Breast epithelium (tissue), 3 donors: ENCODE results near the gene ATG5.

ENCODE experiments used
- POLR2AphosphoS5 ChIP-seq, 3 donors: sonication (generic); formaldehyde crosslinking; IDR thresholded peaks; one replicate each; pipeline ENCODE4 v1.6.1; 2017; ENCODE audit warnings: antibody characterized with exemption in 3 of 3
- TF ChIP-seq, protein P1 (sequence below), 3 donors: fragments of 450-650 bp; IDR thresholded peaks; one replicate each; pipeline ENCODE4 v1.5.1; 2016 to 2017; ENCODE audit warnings: antibody characterized with exemption in 3 of 3, mild to moderate bottlenecking in 3 of 3, moderate library complexity in 3 of 3

DNA sequence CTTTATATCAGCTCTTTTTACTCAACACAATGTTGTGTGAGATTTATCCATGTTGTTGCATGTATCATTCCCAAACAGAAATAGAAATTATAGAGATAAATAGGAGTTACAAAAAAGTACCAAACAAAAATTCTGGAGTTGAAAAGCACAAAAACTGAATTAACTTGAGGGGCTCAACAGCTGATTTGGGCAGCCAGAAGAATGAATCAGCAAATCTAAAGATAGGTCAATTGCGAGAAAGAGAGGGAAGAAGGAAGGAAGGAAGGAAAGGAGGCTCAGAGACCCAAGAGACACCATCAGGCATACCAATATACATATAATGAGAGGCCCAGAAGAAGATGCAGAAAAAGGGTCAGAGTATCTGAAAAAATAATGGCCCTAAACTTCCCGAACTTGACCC is 98.9 kb downstream of the ATG5 start:
- TF ChIP-seq POLR2AphosphoS5 (IDR thresholded peaks at IDR 0.05) = no peak
- TF ChIP-seq, protein P1, sequence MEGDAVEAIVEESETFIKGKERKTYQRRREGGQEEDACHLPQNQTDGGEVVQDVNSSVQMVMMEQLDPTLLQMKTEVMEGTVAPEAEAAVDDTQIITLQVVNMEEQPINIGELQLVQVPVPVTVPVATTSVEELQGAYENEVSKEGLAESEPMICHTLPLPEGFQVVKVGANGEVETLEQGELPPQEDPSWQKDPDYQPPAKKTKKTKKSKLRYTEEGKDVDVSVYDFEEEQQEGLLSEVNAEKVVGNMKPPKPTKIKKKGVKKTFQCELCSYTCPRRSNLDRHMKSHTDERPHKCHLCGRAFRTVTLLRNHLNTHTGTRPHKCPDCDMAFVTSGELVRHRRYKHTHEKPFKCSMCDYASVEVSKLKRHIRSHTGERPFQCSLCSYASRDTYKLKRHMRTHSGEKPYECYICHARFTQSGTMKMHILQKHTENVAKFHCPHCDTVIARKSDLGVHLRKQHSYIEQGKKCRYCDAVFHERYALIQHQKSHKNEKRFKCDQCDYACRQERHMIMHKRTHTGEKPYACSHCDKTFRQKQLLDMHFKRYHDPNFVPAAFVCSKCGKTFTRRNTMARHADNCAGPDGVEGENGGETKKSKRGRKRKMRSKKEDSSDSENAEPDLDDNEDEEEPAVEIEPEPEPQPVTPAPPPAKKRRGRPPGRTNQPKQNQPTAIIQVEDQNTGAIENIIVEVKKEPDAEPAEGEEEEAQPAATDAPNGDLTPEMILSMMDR (IDR thresholded peaks at IDR 0.05) = no peak
